Brain microvascular endothelial cell (primary cell): Measurements from ENCODE around the gene DOK3.

Experiments
- DNase-seq: peaks from one replicate; pipeline ENCODE4 v3.0.0-alpha.2; 2020
- H3K27ac ChIP-seq: fragments of 250-450 bp; sonication (Bioruptor Pico); 2 replicates; pipeline ENCODE4 v1.5.1; 2020; ENCODE audit warnings: mild to moderate bottlenecking, moderate library complexity
- H3K27me3 ChIP-seq: fragments of 250-450 bp; sonication (Bioruptor Pico); replicated peaks from 2 replicates; pipeline ENCODE4 v1.5.1; 2020; ENCODE audit warnings: mild to moderate bottlenecking
- H3K36me3 ChIP-seq: fragments of 250-450 bp; sonication (Bioruptor Pico); replicated peaks from 2 replicates; pipeline ENCODE4 v1.5.1; 2020; ENCODE audit warnings: mild to moderate bottlenecking
- H3K4me3 ChIP-seq: 2 replicates; pipeline ENCODE4 v1.5.1; 2011; ENCODE audit warnings: low read depth, mild to moderate bottlenecking, control low read depth, low read length, moderate library complexity
- CTCF ChIP-seq: IDR thresholded peaks from 2 replicates; pipeline ENCODE4 v1.5.1; 2011; ENCODE audit warnings: low read depth, mild to moderate bottlenecking, moderate library complexity, low read length, control low read depth, inconsistent platforms; ENCODE audit errors: missing control alignments
- in situ Hi-C: cut with HindIII; loops from 2 replicates; pipeline ENCODE4 v1.10.0; 2017; ENCODE audit warnings: low sequenced_read_pairs, low pct_ligation_motif_present

DOK3 gene

GRCh38 chr5:177510567-177511053, 984 bp upstream of the DOK3 start:
- in situ Hi-C loops, result no loop called here
- TF ChIP-seq CTCF, result no peak
- no peak for DNase-seq
- Histone ChIP-seq H3K27ac (no peak overlapping the region), H3K36me3 (peaks cover 50% of the 10 kb centered on the region), H3K4me3 (no peak overlapping the region), H3K27me3 (no peaks in the 10 kb centered on the region)

GRCh38 chr5:177509991-177510566, 453 bp upstream of the DOK3 start:
- no peaks in the 10 kb centered on the region for H3K27me3 ChIP-seq
- peaks cover 44% of the 10 kb centered on the region for H3K36me3 ChIP-seq
- TF ChIP-seq CTCF, result no peak
- in situ Hi-C loops, result no loop called here
- no peak overlapping the region for H3K4me3 ChIP-seq
- DNase-seq, result no peak
- no peak overlapping the region for H3K27ac ChIP-seq

- no peaks in the 10 kb centered on the region for H3K27me3 ChIP-seq
- H3K4me3 ChIP-seq, result no peak overlapping the region
- H3K36me3 ChIP-seq, result peaks cover 32% of the 10 kb centered on the region
- H3K27ac ChIP-seq, result no peak overlapping the region
- in situ Hi-C loops, result no loop called here
- DNase-seq, result no peak
- TF ChIP-seq CTCF, result no peak
Observed at GRCh38 chr5:177508837-177509236, 789 bp downstream of the DOK3 start.

- no peak for DNase-seq
- in situ Hi-C loops, result no loop called here
- TF ChIP-seq CTCF, result no peak
- no peak overlapping the region for H3K27ac ChIP-seq
- no peaks in the 10 kb centered on the region for H3K27me3 ChIP-seq
- H3K36me3 ChIP-seq, result peaks cover 27% of the 10 kb centered on the region
- no peak overlapping the region for H3K4me3 ChIP-seq
Observed at GRCh38 chr5:177508221-177508611, 1.4 kb downstream of the DOK3 start.

GRCh38 chr5:177507596-177508220, 1.9 kb downstream of the DOK3 start:
- no peak overlapping the region for H3K4me3 ChIP-seq
- H3K36me3 ChIP-seq, result peaks cover 22% of the 10 kb centered on the region
- H3K27ac ChIP-seq, result no peak overlapping the region
- no peak for TF ChIP-seq CTCF
- H3K27me3 ChIP-seq, result no peaks in the 10 kb centered on the region
- no peak for DNase-seq
- in situ Hi-C loops, result no loop called here
